Colonic mucosa (tissue), 4 donors: ENCODE results near the gene SIGLEC10. TPM values are rescaled to one million over a fixed set of nuclear protein-coding genes. Genes with fewer than 3 reads are reported as not detected.

ENCODE experiments used
- DNase-seq: peaks from one replicate; pipeline ENCODE4 v3.0.0-alpha.2; 2020
- H3K27ac ChIP-seq: fragments of 200-600 bp; one replicate; pipeline ENCODE4 v1.8.0; 2021
- H3K27me3 ChIP-seq: fragments of 200-600 bp; one replicate; pipeline ENCODE4 v1.8.0; 2021
- H3K36me3 ChIP-seq: fragments of 200-600 bp; one replicate; pipeline ENCODE4 v1.8.0; 2021
- H3K4me1 ChIP-seq: fragments of 200-600 bp; one replicate; pipeline ENCODE4 v1.8.0; 2021; ENCODE audit warnings: mild to moderate bottlenecking
- H3K4me3 ChIP-seq: fragments of 200-600 bp; one replicate; pipeline ENCODE4 v1.8.0; 2021
- H3K9ac ChIP-seq, 2 donors: one replicate each; pipeline ENCODE4 v1.7.0; 2013; ENCODE audit warnings: control low read depth in 2 of 2, low read depth in 2 of 2, low read length in 2 of 2
- H3K9me3 ChIP-seq: fragments of 200-600 bp; one replicate; pipeline ENCODE4 v1.8.0; 2021
- CTCF ChIP-seq: fragments of 200-600 bp; IDR thresholded peaks from one replicate; pipeline ENCODE4 v1.8.0; 2022; ENCODE audit warnings: antibody characterized with exemption, mild to moderate bottlenecking
- intact Hi-C: fragments of 100-400 bp; cut with DNase I; formaldehyde crosslinking; loops from one replicate; pipeline ENCODE4 v1.14.1; 2022
- total RNA-seq, 2 donors: library from RNA; stranded (reverse); fragmentation: NEBNext Ultra II Directional in 1 of 2; extraction: Animal tissue kit (Norgen Biotek cat#: 25700) in 1 of 2; gene quantifications; one replicate each; pipeline ENCODE4 v1.2.1, GENCODE V29; 2021
- donor health status: healthy.
- donor health status: DM: no; HTN: no; CAD: no.
- donor health status: DM: no; HTN: no; CAD: no.

Gene SIGLEC10
- total RNA-seq, 2 donors from 2014 or later: 1.4 to 2.7 TPM

DNA sequence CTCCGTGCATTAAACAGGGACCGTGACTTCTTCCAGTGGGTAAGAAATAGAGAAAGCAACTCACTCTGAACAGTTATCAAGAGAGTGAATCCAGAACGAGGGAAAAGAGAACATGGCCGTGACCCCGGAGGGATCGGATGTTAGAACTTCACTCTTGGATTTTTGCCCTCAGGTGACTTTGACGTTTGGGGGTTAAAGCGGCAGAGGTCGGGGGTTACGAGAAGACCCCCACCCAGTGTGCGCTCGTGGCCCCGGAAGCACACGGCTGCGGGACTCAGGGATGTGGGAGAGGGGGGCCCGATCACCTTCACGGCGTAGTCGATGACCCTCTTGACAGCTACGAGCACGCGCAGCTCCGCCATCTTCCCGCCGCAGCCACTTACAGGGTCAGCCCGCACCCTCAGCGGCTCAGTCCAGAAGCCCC lies 51.5 kb downstream of the SIGLEC10 start, which contains the start of gene ETFB:
TSS of gene ETFB (minus strand) at position 424 of the 424 bp plus-strand sequence. CDS start at position 362, 62 bp downstream.
- Histone ChIP-seq H3K36me3 (no peaks in the 10 kb centered on the region), H3K9ac (peak within 1 kb of the TSS; percentile 96 to 100), H3K27ac (peak within 1 kb of the TSS; percentile 91), H3K4me3 (peak within 1 kb of the TSS; percentile 76), H3K9me3 (no peaks in the 10 kb centered on the region), H3K4me1 (peaks cover 10% of the 10 kb centered on the region), H3K27me3 (no peaks in the 10 kb centered on the region)
- no peak for TF ChIP-seq CTCF
- intact Hi-C loops: no loop called here
- no peak for DNase-seq

GRCh38 chr19:51365211-51365964 lies 52.1 kb downstream of the SIGLEC10 start:
- H3K27ac ChIP-seq: peak overlapping the region; percentile 91
- peak overlapping the region; percentile 96 to 99 for H3K9ac ChIP-seq
- intact Hi-C loops: no loop called here
- peaks cover 10% of the 10 kb centered on the region for H3K4me1 ChIP-seq
- H3K9me3 ChIP-seq: no peaks in the 10 kb centered on the region
- no peaks in the 10 kb centered on the region for H3K36me3 ChIP-seq
- H3K27me3 ChIP-seq: no peaks in the 10 kb centered on the region
- DNase-seq: peak; percentile 53
- peak overlapping the region; percentile 76 for H3K4me3 ChIP-seq
- no peak for TF ChIP-seq CTCF

GRCh38 chr19:51364200-51365106 lies 53.0 kb downstream of the SIGLEC10 start:
- no peaks in the 10 kb centered on the region for H3K27me3 ChIP-seq
- DNase-seq: no peak
- H3K27ac ChIP-seq: no peak overlapping the region
- peaks cover 10% of the 10 kb centered on the region for H3K4me1 ChIP-seq
- H3K36me3 ChIP-seq: no peaks in the 10 kb centered on the region
- no peak overlapping the region for H3K4me3 ChIP-seq
- H3K9me3 ChIP-seq: no peaks in the 10 kb centered on the region
- TF ChIP-seq CTCF: no peak
- intact Hi-C loops: no loop called here
- peak overlapping the region in 1 of 2 donors; percentile 40 for H3K9ac ChIP-seq

DNA sequence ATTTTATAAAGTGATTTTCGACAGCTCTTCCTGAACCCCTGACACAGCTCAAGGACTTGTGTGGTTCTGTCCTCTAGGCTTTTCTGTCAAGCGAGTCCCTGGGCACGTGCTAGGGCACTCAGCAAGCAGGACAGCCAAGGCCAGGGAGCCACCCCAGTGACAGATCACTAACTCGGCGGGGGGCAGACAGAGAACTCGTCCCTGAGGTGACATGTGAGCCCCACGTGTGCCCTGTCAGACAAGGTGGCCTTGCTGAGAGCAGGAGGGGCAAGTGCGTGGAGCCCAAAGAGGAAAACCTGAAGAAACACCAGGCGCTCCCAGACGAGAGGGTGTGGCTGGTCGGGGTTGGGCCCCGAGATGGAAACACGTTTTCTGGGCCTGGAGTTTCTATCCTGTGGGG lies 56.2 kb downstream of the SIGLEC10 start:
- Histone ChIP-seq H3K27me3 (no peaks in the 10 kb centered on the region), H3K4me3 (no peak overlapping the region), H3K36me3 (no peaks in the 10 kb centered on the region), H3K4me1 (peaks cover 6% of the 10 kb centered on the region), H3K9me3 (no peaks in the 10 kb centered on the region), H3K27ac (no peak overlapping the region), H3K9ac (no peak overlapping the region)
- DNase-seq: no peak
- TF ChIP-seq CTCF: no peak
- intact Hi-C loops: no loop called here

Other genes starting within 250 kb of the SIGLEC10 start
- 1 to 10 TPM; 2.0 to 3.5 TPM for gene CD33, start 192.6 kb downstream of the SIGLEC10 start, total RNA-seq
- not detected for gene SIGLECL1, start 166.6 kb downstream of the SIGLEC10 start, total RNA-seq
- under 1 TPM; 0.12 to 0.16 TPM for gene IGLON5, start 106.0 kb downstream of the SIGLEC10 start, total RNA-seq
- 1 to 10 TPM; 1.1 to 2.1 TPM for gene VSIG10L, start 75.5 kb downstream of the SIGLEC10 start, total RNA-seq
- gene ETFB, start 51.3 kb downstream of the SIGLEC10 start, total RNA-seq: 100 to 1,000 TPM; 141 to 217 TPM
- gene CLDND2, start 48.6 kb downstream of the SIGLEC10 start, total RNA-seq: 1 to 10 TPM in 1 of 2 donors, not detected in 1; 2.9 TPM
- 1 to 10 TPM; 2.3 to 2.7 TPM for gene NKG7, start 45.0 kb downstream of the SIGLEC10 start, total RNA-seq
- gene LIM2, start 29.7 kb downstream of the SIGLEC10 start, total RNA-seq: not detected
- under 1 TPM in 1 of 2 donors, not detected in 1; 0.22 TPM for gene C19orf84, start 27.1 kb downstream of the SIGLEC10 start, total RNA-seq
- under 1 TPM; 0.32 to 0.94 TPM for gene SIGLEC8, start 40.8 kb upstream of the SIGLEC10 start, total RNA-seq
- gene CEACAM18, start 60.9 kb upstream of the SIGLEC10 start, total RNA-seq: not detected
- under 1 TPM; 0.15 to 0.35 TPM for gene SIGLEC12, start 84.2 kb upstream of the SIGLEC10 start, total RNA-seq
- gene SIGLEC6, start 114.0 kb upstream of the SIGLEC10 start, total RNA-seq: 1 to 10 TPM in 1 of 2 donors, under 1 TPM in 1; 0.98 to 1.9 TPM
- 1 to 10 TPM; 5.7 to 8.1 TPM for gene ZNF175, start 153.6 kb upstream of the SIGLEC10 start, total RNA-seq
- gene SIGLEC5, start 212.8 kb upstream of the SIGLEC10 start, total RNA-seq: not detected
- gene SIGLEC14, start 229.2 kb upstream of the SIGLEC10 start, total RNA-seq: 1 to 10 TPM; 1.1 to 1.5 TPM